ENCODE data around the gene DRC7. TPM values are rescaled to one million over a fixed set of nuclear protein-coding genes. Genes with fewer than 3 reads are reported as not detected.

The DRC7 gene
- total and polyA plus RNA-seq, 4 donors, result 0.06 to 1.8 (median 0.08) TPM; not detected in 1

GRCh38 chr16:57680842-57681375, 13.7 kb upstream of the DRC7 start:
- H3K4me3 ChIP-seq (ENCODE audit: low read depth in 1 of 3, low read length in 3 of 3), result no peak overlapping the region
- no peaks in the 10 kb centered on the region for H3K9me3 ChIP-seq (ENCODE audit: control insufficient read depth in 4 of 4, low read length in 3 of 4)
- no peaks in the 10 kb centered on the region for H3K27me3 ChIP-seq (ENCODE audit: control insufficient read depth in 4 of 4, insufficient read depth in 4 of 4, low read length in 3 of 4)
- no peak overlapping the region for H3K9ac ChIP-seq (ENCODE audit: low read depth in 1 of 2, low read length in 2 of 2)
- H3K27ac ChIP-seq (ENCODE audit: low read depth in 1 of 2, low read length in 2 of 2), result no peak overlapping the region
- H3K4me1 ChIP-seq (ENCODE audit: control insufficient read depth in 4 of 4, insufficient read depth in 4 of 4, low read length in 3 of 4), result peaks cover 5 to 25% (median 15%) of the 10 kb centered on the region in 4 donors
- no peak for TF ChIP-seq HNF4G (IDR thresholded peaks at IDR 0.05)
- TF ChIP-seq EGR1 (IDR thresholded peaks at IDR 0.05; ENCODE audit: low read depth in 2 of 2), result no peak
- TF ChIP-seq JUND (IDR thresholded peaks at IDR 0.05), result no peak
- TF ChIP-seq REST (IDR thresholded peaks at IDR 0.05), result no peak
- no peak for TF ChIP-seq ZBTB33 (IDR thresholded peaks at IDR 0.05)
- TF ChIP-seq RAD21 (IDR thresholded peaks at IDR 0.05), result no peak
- no peak for TF ChIP-seq FOXA1 (IDR thresholded peaks at IDR 0.05)
- no peak for TF ChIP-seq FOXA2 (IDR thresholded peaks at IDR 0.05)
- TF ChIP-seq HNF4A (conservative IDR thresholded peaks at IDR 0.05), result no peak
- TF ChIP-seq GABPA (IDR thresholded peaks at IDR 0.05 in 1 of 2, conservative IDR thresholded peaks at IDR 0.05 in 1 of 2), result no peak
- TF ChIP-seq RXRA (IDR thresholded peaks at IDR 0.05), result no peak
- TF ChIP-seq YY1 (IDR thresholded peaks at IDR 0.05), result no peak
- TF ChIP-seq, protein P1, sequence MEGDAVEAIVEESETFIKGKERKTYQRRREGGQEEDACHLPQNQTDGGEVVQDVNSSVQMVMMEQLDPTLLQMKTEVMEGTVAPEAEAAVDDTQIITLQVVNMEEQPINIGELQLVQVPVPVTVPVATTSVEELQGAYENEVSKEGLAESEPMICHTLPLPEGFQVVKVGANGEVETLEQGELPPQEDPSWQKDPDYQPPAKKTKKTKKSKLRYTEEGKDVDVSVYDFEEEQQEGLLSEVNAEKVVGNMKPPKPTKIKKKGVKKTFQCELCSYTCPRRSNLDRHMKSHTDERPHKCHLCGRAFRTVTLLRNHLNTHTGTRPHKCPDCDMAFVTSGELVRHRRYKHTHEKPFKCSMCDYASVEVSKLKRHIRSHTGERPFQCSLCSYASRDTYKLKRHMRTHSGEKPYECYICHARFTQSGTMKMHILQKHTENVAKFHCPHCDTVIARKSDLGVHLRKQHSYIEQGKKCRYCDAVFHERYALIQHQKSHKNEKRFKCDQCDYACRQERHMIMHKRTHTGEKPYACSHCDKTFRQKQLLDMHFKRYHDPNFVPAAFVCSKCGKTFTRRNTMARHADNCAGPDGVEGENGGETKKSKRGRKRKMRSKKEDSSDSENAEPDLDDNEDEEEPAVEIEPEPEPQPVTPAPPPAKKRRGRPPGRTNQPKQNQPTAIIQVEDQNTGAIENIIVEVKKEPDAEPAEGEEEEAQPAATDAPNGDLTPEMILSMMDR (IDR thresholded peaks at IDR 0.05; ENCODE audit: low read depth, low read length, missing input control), result no peak
- no peak for TF ChIP-seq SP1 (IDR thresholded peaks at IDR 0.05)
- TF ChIP-seq NR2F2 (IDR thresholded peaks at IDR 0.05), result no peak
- no peaks in the 10 kb centered on the region for H3K36me3 ChIP-seq (ENCODE audit: control insufficient read depth in 4 of 4, insufficient read depth in 3 of 4, low read depth in 1 of 4, low read length in 3 of 4)
- no peak for DNase-seq (ENCODE audit: low spot score)
- 87% methylated on average over 5 of the region's 5 CpGs for WGBS

DNA sequence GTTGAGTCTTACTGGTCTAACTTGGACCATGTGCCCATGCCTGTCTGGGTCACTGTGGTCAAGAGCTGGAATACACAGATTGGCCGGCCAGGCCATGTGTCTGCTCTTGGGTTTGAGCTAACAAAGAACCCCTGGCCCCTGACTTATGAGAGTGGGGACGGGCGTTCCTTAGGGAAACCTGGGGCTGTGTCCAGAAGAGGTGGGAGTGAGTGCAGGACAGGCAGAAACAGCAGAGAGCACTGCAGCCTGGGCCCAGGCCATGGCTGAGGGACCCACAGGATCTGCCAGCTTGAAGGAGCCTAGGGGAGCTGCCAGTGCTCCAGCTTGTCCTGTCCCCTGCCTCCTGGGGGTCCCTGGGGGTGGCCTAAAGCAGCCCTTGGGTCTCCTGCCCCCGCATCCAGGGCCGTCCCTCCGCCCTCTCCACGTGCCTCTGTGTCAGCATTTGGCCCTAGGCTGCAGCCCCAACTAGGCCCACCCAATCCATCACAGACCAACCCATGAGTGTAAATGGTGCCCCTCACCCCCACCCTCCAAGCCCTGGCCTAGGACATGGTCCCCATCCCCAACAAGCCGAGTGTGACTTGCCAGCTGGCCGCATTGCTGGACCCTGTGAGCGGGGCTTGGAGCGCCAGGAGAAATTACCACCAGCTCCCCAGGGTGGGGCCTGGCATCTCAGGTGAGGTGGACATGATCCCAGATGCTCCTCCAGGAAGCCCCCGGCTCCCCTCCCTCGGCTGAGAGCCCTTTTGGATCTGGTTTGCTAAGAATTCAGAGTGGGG, 12.5 kb upstream of the DRC7 start:
- 97% methylated on average over 13 of the region's 13 CpGs for WGBS
- TF ChIP-seq FOXA1 (IDR thresholded peaks at IDR 0.05) (no peak), GABPA (IDR thresholded peaks at IDR 0.05 in 1 of 2, conservative IDR thresholded peaks at IDR 0.05 in 1 of 2) (no peak), REST (IDR thresholded peaks at IDR 0.05) (no peak), TAF1 (conservative IDR thresholded peaks at IDR 0.05) (no peak), JUND (IDR thresholded peaks at IDR 0.05) (no peak), RXRA (IDR thresholded peaks at IDR 0.05) (no peak), EGR1 (IDR thresholded peaks at IDR 0.05; ENCODE audit: low read depth in 2 of 2) (no peak), MAX (IDR thresholded peaks at IDR 0.05) (no peak), SP1 (IDR thresholded peaks at IDR 0.05) (no peak), HNF4A (conservative IDR thresholded peaks at IDR 0.05) (no peak), YY1 (IDR thresholded peaks at IDR 0.05) (no peak), FOXA2 (IDR thresholded peaks at IDR 0.05) (no peak), HNF4G (IDR thresholded peaks at IDR 0.05) (no peak)
- TF ChIP-seq, protein P2, sequence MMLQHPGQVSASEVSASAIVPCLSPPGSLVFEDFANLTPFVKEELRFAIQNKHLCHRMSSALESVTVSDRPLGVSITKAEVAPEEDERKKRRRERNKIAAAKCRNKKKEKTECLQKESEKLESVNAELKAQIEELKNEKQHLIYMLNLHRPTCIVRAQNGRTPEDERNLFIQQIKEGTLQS (IDR thresholded peaks at IDR 0.05), result no peak

More for the DNA sequence above, 12.5 kb upstream of the DRC7 start:
- Histone ChIP-seq H3K4me3 (ENCODE audit: low read depth in 1 of 3, low read length in 3 of 3) (no peak overlapping the region), H3K27ac (ENCODE audit: low read depth in 1 of 2, low read length in 2 of 2) (no peak overlapping the region), H3K9me3 (ENCODE audit: control insufficient read depth in 4 of 4, low read length in 3 of 4) (no peaks in the 10 kb centered on the region), H3K36me3 (ENCODE audit: control insufficient read depth in 4 of 4, insufficient read depth in 3 of 4, low read depth in 1 of 4, low read length in 3 of 4) (no peaks in the 10 kb centered on the region), H3K4me1 (ENCODE audit: control insufficient read depth in 4 of 4, insufficient read depth in 4 of 4, low read length in 3 of 4) (peaks cover under 1 to 17% (median 8%) of the 10 kb centered on the region in 4 donors), H3K27me3 (ENCODE audit: control insufficient read depth in 4 of 4, insufficient read depth in 4 of 4, low read length in 3 of 4) (no peaks in the 10 kb centered on the region), H3K9ac (ENCODE audit: low read depth in 1 of 2, low read length in 2 of 2) (no peak overlapping the region)
- DNase-seq (ENCODE audit: low spot score), result no peak
